Caki2 (cell line): ENCODE data around the gene EIF5A2. TPM values are rescaled to one million over a fixed set of nuclear protein-coding genes. Genes with fewer than 3 reads are reported as not detected.
"Not testable (repeated sequence)": the region's sequence is repeated elsewhere in the genome, so short reads cannot be mapped to it uniquely, and the experiment has no call there.

Experiments used
- DNase-seq: peaks from one replicate; pipeline ENCODE4 v3.0.0-alpha.2; 2015; ENCODE audit warnings: low read depth
- in situ Hi-C: cut with HindIII; loops from 2 replicates; pipeline ENCODE4 v1.10.0; 2016; ENCODE audit warnings: low sequenced_read_pairs, low pct_unique_long_range_greater_than_20kb, mixed read lengths
- total RNA-seq: library from RNA; depleted of rRNA; stranded (reverse); fragments of >200 nt; shearing (Covaris generic); gene quantifications from 2 replicates; pipeline ENCODE4 v1.2.3, GENCODE V29; 2014; ENCODE audit warnings: low replicate concordance

Gene EIF5A2
- total RNA-seq, 1 experiment from 2014 or later: 34.8 TPM

GRCh38 chr3:170903123-170903522 is 5.3 kb downstream of the EIF5A2 start:
- in situ Hi-C loops: no loop called here

DNA sequence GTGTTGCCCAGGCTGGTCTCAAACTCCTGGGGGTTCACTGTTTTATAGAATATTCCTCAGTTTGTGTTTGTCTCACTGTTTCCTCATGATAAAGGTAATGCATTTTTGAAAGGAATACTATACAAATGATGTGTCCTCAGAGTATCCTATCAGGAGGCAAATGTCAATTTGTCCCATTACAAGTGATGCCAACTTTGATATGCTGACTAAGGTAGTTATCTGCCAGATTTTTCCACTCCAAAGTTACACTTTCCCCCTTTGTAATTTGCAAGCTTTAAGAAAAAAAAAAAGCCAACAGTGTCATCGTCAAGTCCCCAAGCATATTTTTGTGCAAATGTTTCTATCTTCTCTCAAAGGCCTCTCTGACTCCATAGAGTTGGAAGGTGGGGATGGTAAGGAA is 9.0 kb downstream of the EIF5A2 start:
- in situ Hi-C loops: no loop called here
- no peak for DNase-seq

More at GRCh38 chr3:170903123-170903522, 5.3 kb downstream of the EIF5A2 start:
- no peak for DNase-seq

DNA sequence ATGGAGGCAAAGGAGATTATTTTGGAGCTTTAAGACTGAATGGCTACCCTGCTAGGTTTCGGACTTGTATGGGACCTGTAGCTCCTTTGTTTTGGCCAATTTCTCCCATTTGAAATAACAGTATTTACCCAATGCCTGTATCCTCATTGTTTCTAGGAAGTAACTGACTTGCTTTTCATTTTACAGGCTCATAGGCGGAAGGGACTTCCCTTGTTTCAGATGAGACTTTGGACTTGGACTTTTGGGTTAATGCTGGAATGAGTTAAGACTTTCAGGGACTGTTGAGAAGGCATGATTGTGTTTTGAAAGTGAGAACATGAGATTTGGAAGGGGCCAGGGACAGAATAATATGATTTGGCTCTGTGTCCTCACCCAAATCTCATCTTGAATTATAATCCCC is 10.5 kb downstream of the EIF5A2 start:
- DNase-seq: no peak
- in situ Hi-C loops: no loop called here

GRCh38 chr3:170897199-170897598 is 11.2 kb downstream of the EIF5A2 start:
- in situ Hi-C loops, DNase-seq: not testable (repeated sequence)

DNA sequence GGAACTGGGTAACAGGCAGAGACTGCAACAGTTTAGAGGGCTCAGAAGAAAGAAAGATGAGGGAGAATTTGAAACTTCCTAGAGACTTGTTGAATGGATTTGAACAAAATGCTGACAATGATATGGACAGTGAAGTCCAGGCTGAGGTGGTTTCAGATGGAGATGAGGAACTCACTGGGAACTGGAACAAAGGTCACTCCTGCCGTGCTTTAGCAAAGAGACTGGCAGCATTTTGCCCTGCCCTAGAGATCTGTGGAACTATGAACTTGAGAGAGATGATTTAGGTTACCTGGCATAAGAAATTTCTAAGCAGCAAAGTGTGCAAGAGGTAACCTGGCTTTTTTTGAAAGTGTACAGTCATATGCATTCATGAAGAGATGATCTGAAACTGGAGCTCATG is 11.7 kb downstream of the EIF5A2 start:
- DNase-seq: no peak
- in situ Hi-C loops: no loop called here

GRCh38 chr3:170896333-170896732 is 12.1 kb downstream of the EIF5A2 start:
- in situ Hi-C loops: not testable (repeated sequence)

GRCh38 chr3:170893895-170894294 is 14.5 kb downstream of the EIF5A2 start:
- no peak for DNase-seq
- in situ Hi-C loops: no loop called here

More at GRCh38 chr3:170896333-170896732, 12.1 kb downstream of the EIF5A2 start:
- not testable (repeated sequence) for DNase-seq

- no peak for DNase-seq
- in situ Hi-C loops: no loop called here
Observed at GRCh38 chr3:170889630-170890029, 18.8 kb downstream of the EIF5A2 start.

DNA sequence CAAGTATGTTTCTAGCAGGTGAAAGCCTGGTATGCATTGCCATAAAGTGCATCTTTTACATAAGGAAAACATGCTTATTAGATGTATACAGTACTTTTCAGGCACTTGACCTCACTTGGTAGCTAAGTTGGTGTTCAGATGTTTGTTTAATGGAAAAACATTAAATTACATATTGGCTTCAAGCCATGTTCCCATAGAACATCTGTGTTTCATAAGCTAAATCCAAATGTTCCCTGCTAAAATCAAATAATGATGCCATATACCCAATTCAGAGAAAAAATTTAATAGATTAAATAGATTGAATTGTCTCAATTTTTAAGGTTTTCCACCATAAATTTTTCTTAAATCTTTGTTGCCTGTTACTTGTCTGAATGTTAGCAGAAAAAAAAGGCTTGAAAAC is 19.3 kb downstream of the EIF5A2 start:
- DNase-seq: no peak
- in situ Hi-C loops: no loop called here

DNA sequence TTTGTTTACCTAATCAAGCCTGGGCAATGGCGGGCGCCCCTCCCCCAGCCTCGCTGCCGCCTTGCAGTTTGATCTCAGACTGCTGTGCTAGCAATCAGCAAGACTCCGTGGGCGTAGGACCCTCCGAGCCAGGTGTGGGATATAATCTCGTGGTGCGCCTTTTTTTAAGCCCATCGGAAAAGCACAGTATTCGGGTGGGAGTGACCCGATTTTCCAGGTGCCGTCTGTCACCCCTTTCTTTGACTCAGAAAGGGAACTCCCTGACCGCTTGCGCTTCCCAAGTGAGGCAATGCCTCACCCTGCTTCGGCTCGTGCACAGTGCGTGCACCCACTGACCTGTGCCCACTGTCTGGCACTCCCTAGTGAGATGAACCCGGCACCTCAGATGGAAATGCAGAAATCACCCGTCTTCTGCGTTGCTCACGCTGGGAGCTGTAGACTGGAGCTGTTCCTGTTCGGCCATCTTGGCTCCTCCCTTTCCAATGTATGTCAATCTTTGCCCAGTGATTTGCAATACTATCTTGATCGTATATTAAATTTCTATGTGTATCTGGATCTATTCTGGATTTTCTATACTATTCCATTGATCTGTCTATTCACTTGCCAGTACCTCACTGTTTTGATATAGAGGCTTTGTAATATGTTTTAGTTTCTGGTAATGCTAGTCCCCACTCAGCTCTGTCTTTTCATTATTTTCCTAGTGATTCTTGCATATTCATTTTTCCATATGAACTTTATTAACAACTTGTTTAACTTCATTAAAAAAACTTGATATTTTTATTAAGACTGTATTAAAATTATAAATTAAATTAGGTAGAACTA is 24.1 kb downstream of the EIF5A2 start:
- DNase-seq, in situ Hi-C loops: not testable (repeated sequence)

DNA sequence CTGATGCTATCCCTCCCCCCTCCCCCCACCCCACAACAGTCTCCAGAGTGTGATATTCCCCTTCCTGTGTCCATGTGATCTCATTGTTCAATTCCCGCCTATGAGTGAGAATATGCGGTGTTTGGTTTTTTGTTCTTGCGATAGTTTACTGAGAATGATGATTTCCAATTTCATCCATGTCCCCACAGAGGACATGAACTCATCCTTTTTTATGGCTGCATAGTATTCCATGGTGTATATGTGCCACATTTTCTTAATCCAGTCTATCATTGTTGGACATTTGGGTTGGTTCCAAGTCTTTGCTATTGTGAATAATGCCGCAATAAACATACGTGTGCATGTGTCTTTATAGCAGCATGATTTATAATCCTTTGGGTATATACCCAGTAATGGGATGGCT is 29.7 kb downstream of the EIF5A2 start:
- in situ Hi-C loops, DNase-seq: not testable (repeated sequence)

DNA sequence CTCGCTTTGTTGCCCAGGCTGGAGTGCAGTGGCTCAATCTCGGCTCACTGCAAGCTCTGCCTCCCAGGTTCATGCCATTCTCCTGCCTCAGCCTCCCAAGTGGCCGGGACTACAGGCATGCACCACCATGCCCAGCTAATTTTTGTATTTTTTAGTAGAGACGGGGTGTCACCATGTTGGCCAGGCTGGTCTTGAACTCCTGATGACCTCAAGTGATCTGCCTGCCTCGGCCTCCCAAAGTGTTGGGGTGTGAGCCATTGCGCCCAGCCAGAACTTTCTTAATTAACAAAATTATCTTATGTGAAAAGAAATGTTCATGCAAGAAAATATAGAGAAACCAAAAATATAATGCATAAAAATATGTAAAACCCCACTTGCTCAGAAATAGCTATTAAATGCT is 31.1 kb downstream of the EIF5A2 start:
- DNase-seq, in situ Hi-C loops: not testable (repeated sequence)

- no peak for DNase-seq
- in situ Hi-C loops: no loop called here
Observed at GRCh38 chr3:170876537-170876936, 31.9 kb downstream of the EIF5A2 start.

- peak; percentile 98 for DNase-seq
- in situ Hi-C loops: no loop called here
Observed at GRCh38 chr3:170869645-170870593, 38.5 kb downstream of the EIF5A2 start, which contains the start of gene RPL22L1. TSS of gene RPL22L1 (minus strand) at chr3:170870195. CDS start at chr3:170870167, 28 bp downstream.

DNA sequence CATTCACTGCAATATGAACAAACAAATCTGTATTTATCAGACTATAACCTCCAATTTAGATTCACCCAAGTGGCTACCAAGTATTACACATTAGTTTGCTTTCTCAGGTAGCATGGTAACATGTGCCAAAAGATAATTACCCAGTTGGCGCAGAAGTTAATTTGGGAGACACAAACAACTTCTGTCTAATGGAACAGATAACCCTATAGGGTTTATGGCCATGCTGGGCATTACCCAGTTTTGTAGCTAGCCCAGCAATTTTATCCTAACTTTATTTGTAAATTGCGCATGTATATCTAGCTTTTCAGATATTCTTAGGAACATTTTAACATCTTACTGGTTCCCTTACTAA is 39.2 kb downstream of the EIF5A2 start:
- in situ Hi-C loops: no loop called here
- peak; percentile 20 for DNase-seq

- in situ Hi-C loops: no loop called here
- DNase-seq: no peak
Observed at GRCh38 chr3:170868577-170869238, 39.7 kb downstream of the EIF5A2 start.

DNA sequence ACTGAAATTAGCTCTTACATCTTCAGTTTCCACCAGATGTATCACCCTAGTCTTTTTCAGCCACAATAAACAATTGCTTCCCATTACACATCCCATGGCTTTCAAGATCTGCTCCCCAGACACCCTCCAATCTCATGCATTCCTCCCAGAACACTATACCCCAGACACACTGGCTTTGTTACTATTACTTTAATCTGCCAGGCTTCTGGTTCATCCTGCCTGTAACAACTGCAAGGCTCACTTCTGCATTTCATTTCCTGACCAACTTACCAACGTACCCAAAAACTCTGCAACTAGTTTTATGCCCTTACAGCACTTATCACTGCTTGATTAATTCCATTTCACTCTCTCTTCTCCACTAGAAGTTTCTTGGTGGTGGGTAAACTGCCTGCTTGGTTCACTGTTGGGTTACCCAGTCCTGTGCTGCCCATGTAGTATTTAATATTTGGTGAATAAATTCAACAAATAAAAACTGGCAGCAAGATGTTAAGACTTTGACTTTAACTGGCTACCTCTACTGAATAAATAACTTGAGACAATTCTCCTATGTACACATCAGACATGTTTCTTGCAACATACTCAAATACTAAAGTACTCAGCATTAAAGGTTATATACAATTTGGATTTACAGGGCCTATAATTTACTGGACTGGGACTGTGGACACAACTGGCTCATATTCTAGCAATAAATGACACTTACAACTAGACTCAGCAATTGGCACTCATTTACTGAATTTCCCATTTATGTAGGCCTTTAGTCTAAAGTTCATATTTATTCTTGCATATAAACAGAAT is 41.1 kb downstream of the EIF5A2 start:
- in situ Hi-C loops: no loop called here
- no peak for DNase-seq

DNA sequence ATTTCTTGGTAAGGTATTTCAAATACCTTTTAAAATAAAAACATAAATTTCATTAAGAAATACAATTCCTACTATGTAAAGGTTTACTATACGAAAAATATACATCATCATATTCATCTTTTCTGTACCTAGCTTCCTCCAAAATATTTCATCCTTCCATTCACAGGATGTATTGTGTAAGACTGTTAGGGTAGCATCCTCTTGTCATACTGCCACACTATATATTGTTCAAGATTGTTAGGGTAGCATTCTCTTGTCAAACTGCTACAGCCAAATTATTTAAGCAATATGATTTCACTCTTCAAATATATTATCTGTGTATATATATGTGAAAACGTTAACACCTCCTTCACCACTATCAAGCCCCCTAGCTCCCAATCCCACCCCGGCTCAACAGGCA is 41.9 kb downstream of the EIF5A2 start:
- in situ Hi-C loops: no loop called here
- no peak for DNase-seq
